OCI-LY7 (cell line): ENCODE measurements around the gene PIP4P1.

Experiments
- CTCF ChIP-seq: fragments of 200-600 bp; sonication (generic); conservative IDR thresholded peaks from 2 replicates; pipeline ENCODE4 v1.5.1; 2014; ENCODE audit warnings: mild to moderate bottlenecking, antibody characterized with exemption, low read length, moderate library complexity, mixed read lengths
- EZH2phosphoT487 ChIP-seq: fragments of 200-600 bp; sonication (generic); IDR thresholded peaks from 2 replicates; pipeline ENCODE4 v1.6.1; 2018; ENCODE audit warnings: low read depth, borderline replicate concordance, mild to moderate bottlenecking, mixed run types, antibody characterized with exemption, low read length, moderate library complexity, mixed read lengths

- TF ChIP-seq CTCF (peak; percentile 94), EZH2phosphoT487 (no peak)
These were observed 45.4 kb downstream of the PIP4P1 start for GRCh38 chr14:20415782-20416206.
